ENCODE data around the gene CCNO. TPM values are rescaled to one million over a fixed set of nuclear protein-coding genes. Genes with fewer than 3 reads are reported as not detected.

The CCNO gene
- total and polyA plus RNA-seq, 4 donors, result 3.2 to 8.5 (median 5.0) TPM

GRCh38 chr5:55222092-55222984 lies 11.1 kb downstream of the CCNO start:
- H3K4me3 ChIP-seq, result no peak overlapping the region
- peaks cover 0 to 13% (median 0%) of the 10 kb centered on the region in 4 donors for H3K9me3 ChIP-seq (ENCODE audit: control insufficient read depth in 4 of 4, insufficient read depth in 3 of 4, low read length in 3 of 4)
- ATAC-seq (ENCODE audit: insufficient read depth, low FRiP score), result no peak
- no peaks in the 10 kb centered on the region for H3K36me3 ChIP-seq (ENCODE audit: control insufficient read depth in 4 of 4, insufficient read depth in 4 of 4, low read length in 4 of 4)
- H3K4me1 ChIP-seq (ENCODE audit: control insufficient read depth in 5 of 5, insufficient read depth in 5 of 5, low read length in 5 of 5), result peaks cover 0 to 32% (median 14%) of the 10 kb centered on the region in 5 donors
- peak in 1 of 3 donors; percentile 17 for DNase-seq
- 12 to 21% methylated on average over 30 of the region's 30 CpGs for WGBS, 2 donors
- H3K27ac ChIP-seq (ENCODE audit: low read depth in 1 of 2, low read length in 1 of 2), result no peak overlapping the region
- peaks cover 6 to 89% (median 87%) of the 10 kb centered on the region in 3 donors for H3K27me3 ChIP-seq (ENCODE audit: control insufficient read depth in 3 of 3, insufficient read depth in 3 of 3, low read length in 2 of 3)
- TF ChIP-seq, protein P1, sequence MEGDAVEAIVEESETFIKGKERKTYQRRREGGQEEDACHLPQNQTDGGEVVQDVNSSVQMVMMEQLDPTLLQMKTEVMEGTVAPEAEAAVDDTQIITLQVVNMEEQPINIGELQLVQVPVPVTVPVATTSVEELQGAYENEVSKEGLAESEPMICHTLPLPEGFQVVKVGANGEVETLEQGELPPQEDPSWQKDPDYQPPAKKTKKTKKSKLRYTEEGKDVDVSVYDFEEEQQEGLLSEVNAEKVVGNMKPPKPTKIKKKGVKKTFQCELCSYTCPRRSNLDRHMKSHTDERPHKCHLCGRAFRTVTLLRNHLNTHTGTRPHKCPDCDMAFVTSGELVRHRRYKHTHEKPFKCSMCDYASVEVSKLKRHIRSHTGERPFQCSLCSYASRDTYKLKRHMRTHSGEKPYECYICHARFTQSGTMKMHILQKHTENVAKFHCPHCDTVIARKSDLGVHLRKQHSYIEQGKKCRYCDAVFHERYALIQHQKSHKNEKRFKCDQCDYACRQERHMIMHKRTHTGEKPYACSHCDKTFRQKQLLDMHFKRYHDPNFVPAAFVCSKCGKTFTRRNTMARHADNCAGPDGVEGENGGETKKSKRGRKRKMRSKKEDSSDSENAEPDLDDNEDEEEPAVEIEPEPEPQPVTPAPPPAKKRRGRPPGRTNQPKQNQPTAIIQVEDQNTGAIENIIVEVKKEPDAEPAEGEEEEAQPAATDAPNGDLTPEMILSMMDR (IDR thresholded peaks at IDR 0.05; ENCODE audit: control extremely low read depth, extremely low read depth), result no peak
- H3K9ac ChIP-seq (ENCODE audit: insufficient read depth in 1 of 2, low read length in 2 of 2), result no peak overlapping the region

DNA sequence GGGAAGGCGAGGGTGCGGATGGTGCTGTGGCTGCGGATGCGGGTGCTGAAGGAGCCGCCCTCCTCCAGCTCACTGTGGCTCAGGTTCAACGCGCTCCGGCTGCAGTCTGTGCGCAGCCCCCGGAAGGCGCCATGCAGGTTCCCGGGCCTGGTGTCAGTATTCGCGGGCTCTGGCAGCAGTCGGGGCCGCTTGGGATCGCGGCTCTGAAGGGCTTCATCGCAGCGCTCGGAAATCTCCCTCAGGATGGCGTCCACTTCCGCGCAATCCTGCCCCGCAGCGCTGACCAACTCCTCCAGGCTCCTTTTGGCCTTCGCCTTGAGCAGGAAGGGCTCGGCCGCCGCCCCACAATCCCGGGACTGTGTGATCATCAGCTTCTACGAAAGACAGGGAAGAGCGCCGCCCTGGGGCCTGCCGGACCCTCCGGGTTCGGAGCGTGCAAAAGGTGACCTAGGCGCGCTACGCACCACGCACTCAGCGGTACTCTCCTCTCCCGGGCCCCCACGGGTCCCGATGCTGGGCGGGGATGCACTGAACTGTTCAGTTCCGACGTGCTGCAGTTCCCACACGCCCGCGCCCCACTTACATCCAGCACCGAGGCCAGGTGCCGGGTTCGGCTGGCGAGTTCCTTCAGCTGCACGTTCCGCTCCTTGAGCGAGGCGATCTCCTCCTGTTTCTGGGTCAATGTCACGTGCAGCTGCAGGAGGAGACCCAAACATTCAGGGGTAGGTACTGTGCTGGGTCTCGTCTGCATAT lies 12.8 kb downstream of the CCNO start:
- TF ChIP-seq, protein P1 (IDR thresholded peaks at IDR 0.05; ENCODE audit: control extremely low read depth, extremely low read depth), result no peak
- no peak overlapping the region for H3K27ac ChIP-seq (ENCODE audit: low read depth in 1 of 2, low read length in 1 of 2)
- peaks cover 5 to 90% (median 83%) of the 10 kb centered on the region in 3 donors for H3K27me3 ChIP-seq (ENCODE audit: control insufficient read depth in 3 of 3, insufficient read depth in 3 of 3, low read length in 2 of 3)
- H3K4me1 ChIP-seq (ENCODE audit: control insufficient read depth in 5 of 5, insufficient read depth in 5 of 5, low read length in 5 of 5), result peaks cover 0 to 23% (median 12%) of the 10 kb centered on the region in 5 donors
- WGBS, 2 donors, result 4 to 7% methylated on average over 62 of the region's 62 CpGs
- H3K9ac ChIP-seq (ENCODE audit: insufficient read depth in 1 of 2, low read length in 2 of 2), result no peak overlapping the region
- ATAC-seq (ENCODE audit: insufficient read depth, low FRiP score) (no peak), DNase-seq (peak in 2 of 3 donors; percentile 24 to 25)
- peaks cover 0 to 11% (median 0%) of the 10 kb centered on the region in 4 donors for H3K9me3 ChIP-seq (ENCODE audit: control insufficient read depth in 4 of 4, insufficient read depth in 3 of 4, low read length in 3 of 4)
- no peak overlapping the region for H3K4me3 ChIP-seq
- no peaks in the 10 kb centered on the region for H3K36me3 ChIP-seq (ENCODE audit: control insufficient read depth in 4 of 4, insufficient read depth in 4 of 4, low read length in 4 of 4)

DNA sequence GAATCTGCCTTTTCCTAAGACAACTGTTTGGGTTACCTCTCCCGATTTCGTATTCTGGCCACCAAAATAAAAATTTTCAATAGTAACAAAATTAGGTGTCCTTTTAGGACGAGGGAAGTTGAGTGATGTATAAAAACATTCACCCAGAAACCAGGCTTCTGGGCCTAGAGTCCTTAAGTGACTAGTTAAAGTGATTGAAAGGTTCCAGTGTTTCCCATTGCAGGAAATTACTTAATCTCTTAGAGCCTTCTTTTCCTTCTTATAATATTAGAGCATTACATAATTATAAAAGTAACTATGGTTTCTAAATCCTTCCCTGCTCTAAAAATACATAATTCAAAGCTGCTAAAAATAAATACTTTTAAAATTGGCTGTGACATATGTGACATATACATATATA lies 13.6 kb downstream of the CCNO start:
- Histone ChIP-seq H3K27ac (ENCODE audit: low read depth in 1 of 2, low read length in 1 of 2) (no peak overlapping the region), H3K4me1 (ENCODE audit: control insufficient read depth in 5 of 5, insufficient read depth in 5 of 5, low read length in 5 of 5) (peaks cover 0 to 23% (median 12%) of the 10 kb centered on the region in 5 donors), H3K9me3 (ENCODE audit: control insufficient read depth in 4 of 4, insufficient read depth in 3 of 4, low read length in 3 of 4) (peaks cover 0 to 11% (median 0%) of the 10 kb centered on the region in 4 donors), H3K4me3 (no peak overlapping the region), H3K36me3 (ENCODE audit: control insufficient read depth in 4 of 4, insufficient read depth in 4 of 4, low read length in 4 of 4) (no peaks in the 10 kb centered on the region), H3K27me3 (ENCODE audit: control insufficient read depth in 3 of 3, insufficient read depth in 3 of 3, low read length in 2 of 3) (peaks cover 5 to 81% (median 74%) of the 10 kb centered on the region in 3 donors), H3K9ac (ENCODE audit: insufficient read depth in 1 of 2, low read length in 2 of 2) (no peak overlapping the region)
- DNase-seq (no peak), ATAC-seq (ENCODE audit: insufficient read depth, low FRiP score) (no peak)
- TF ChIP-seq, protein P1 (IDR thresholded peaks at IDR 0.05; ENCODE audit: control extremely low read depth, extremely low read depth), result no peak
- WGBS, 2 donors, result 84 to 90% methylated on average over 3 of the region's 3 CpGs
